ENCODE data around the gene PTCH2.

The PTCH2 gene

GRCh38 chr1:44830900-44831304, 12.2 kb downstream of the PTCH2 start:
- TF ChIP-seq ZFP30 (CRISPR knock-in tag; IDR thresholded peaks at IDR 0.05), result no peak

DNA sequence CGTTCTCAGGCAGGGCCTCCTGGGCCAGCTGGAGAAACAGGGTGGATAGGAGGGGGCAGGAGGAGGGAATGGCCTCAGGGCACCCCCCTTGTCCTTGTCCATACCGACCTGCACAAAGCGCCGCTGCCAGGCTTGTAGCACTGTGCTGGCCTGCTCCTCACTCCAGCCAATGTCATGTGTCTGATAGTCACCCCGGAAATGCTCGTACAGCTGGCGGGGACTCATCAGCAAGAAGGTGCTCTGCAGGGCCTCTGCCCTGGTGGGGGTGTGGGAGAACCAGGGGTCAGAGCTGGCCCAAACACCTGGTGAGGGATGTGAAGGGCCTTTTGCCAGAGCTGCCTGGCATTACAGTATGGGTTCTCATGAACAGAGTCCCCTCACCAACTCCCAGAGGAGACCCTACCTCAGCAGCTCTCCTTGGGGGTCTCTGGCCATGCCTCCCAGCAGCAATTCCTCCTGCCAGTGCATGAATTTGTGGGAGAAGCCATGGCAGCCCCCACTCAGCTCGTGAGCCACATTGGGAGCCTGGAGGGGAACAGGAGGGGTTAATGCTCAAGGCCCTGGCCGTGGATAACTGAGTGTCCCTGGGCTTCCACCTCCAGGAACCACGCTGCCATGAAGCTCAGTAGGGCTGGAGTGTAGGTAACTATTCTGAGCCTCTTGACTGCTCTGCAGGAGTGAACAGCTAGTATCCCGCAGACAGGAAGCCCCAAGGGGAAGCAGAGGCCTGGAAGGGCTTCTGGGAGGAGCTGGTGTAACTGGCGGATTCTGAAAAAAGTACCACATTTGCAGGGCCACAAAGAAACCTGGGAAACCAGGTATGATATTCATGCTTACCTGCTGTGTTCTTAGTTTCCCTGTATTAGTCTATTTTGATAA, 13.3 kb downstream of the PTCH2 start:
- no peak for ATAC-seq
- TF ChIP-seq, protein P1, sequence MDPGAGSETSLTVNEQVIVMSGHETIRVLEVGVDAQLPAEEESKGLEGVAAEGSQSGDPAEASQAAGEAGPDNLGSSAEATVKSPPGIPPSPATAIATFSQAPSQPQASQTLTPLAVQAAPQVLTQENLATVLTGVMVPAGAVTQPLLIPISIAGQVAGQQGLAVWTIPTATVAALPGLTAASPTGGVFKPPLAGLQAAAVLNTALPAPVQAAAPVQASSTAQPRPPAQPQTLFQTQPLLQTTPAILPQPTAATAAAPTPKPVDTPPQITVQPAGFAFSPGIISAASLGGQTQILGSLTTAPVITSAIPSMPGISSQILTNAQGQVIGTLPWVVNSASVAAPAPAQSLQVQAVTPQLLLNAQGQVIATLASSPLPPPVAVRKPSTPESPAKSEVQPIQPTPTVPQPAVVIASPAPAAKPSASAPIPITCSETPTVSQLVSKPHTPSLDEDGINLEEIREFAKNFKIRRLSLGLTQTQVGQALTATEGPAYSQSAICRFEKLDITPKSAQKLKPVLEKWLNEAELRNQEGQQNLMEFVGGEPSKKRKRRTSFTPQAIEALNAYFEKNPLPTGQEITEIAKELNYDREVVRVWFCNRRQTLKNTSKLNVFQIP (CRISPR knock-in tag; IDR thresholded peaks at IDR 0.05; ENCODE audit: borderline replicate concordance, low read depth), result no peak

More at GRCh38 chr1:44830900-44831304, 12.2 kb downstream of the PTCH2 start:
- no peak for ATAC-seq

- ATAC-seq, result no peak
These were observed 14.1 kb downstream of the PTCH2 start for GRCh38 chr1:44828841-44829440.

More at GRCh38 chr1:44828841-44829440, 14.1 kb downstream of the PTCH2 start:
- TF ChIP-seq, protein P1 (CRISPR knock-in tag; IDR thresholded peaks at IDR 0.05; ENCODE audit: borderline replicate concordance, low read depth), result no peak
- TF ChIP-seq ZC3H10 (CRISPR knock-in tag; IDR thresholded peaks at IDR 0.05) (no peak), SNAI2 (CRISPR knock-in tag; IDR thresholded peaks at IDR 0.05) (no peak), BACH2 (CRISPR knock-in tag; IDR thresholded peaks at IDR 0.05; ENCODE audit: borderline replicate concordance) (no peak), ZNF8 (CRISPR knock-in tag; IDR thresholded peaks at IDR 0.05) (no peak), TOX (CRISPR knock-in tag; IDR thresholded peaks at IDR 0.05; ENCODE audit: borderline replicate concordance) (no peak), TCF4 (CRISPR knock-in tag; IDR thresholded peaks at IDR 0.05; ENCODE audit: borderline replicate concordance) (no peak), CSRNP3 (CRISPR knock-in tag; IDR thresholded peaks at IDR 0.05) (no peak), ZFP3 (CRISPR knock-in tag; IDR thresholded peaks at IDR 0.05) (no peak), CSDC2 (CRISPR knock-in tag; IDR thresholded peaks at IDR 0.05) (no peak), RARB (CRISPR knock-in tag; IDR thresholded peaks at IDR 0.05) (no peak), ZFP30 (CRISPR knock-in tag; IDR thresholded peaks at IDR 0.05) (no peak), ARNTL (CRISPR knock-in tag; IDR thresholded peaks at IDR 0.05; ENCODE audit: borderline replicate concordance, low read depth) (no peak), GLIS3 (CRISPR knock-in tag; IDR thresholded peaks at IDR 0.05) (no peak), CREB5 (CRISPR knock-in tag; IDR thresholded peaks at IDR 0.05; ENCODE audit: low read depth) (no peak), OSR1 (CRISPR knock-in tag; IDR thresholded peaks at IDR 0.05) (no peak), PPARA (CRISPR knock-in tag; IDR thresholded peaks at IDR 0.05; ENCODE audit: borderline replicate concordance) (no peak), PATZ1 (CRISPR knock-in tag; IDR thresholded peaks at IDR 0.05; ENCODE audit: borderline replicate concordance) (no peak), ZNF70 (CRISPR knock-in tag; IDR thresholded peaks at IDR 0.05) (no peak)
